Mesenchymal stem cell (in vitro differentiated cells and primary cell): ENCODE measurements around the gene RAB10. TPM values are rescaled to one million over a fixed set of nuclear protein-coding genes. Genes with fewer than 3 reads are reported as not detected.

Experiments used
- DNase-seq: peaks from one replicate; pipeline ENCODE4 v3.0.0-alpha.2; 2013
- H2AFZ ChIP-seq: one replicate; pipeline ENCODE4 v1.6.1; 2013; ENCODE audit warnings: low read depth, mild to moderate bottlenecking, control low read depth, inconsistent platforms, low read length, moderate library complexity
- H2AK5ac ChIP-seq: 2 replicates; pipeline ENCODE4 v1.6.1; 2013; ENCODE audit warnings: low read length, moderate library complexity, mild to moderate bottlenecking, inconsistent platforms; ENCODE audit not compliant: severe bottlenecking
- H2BK120ac ChIP-seq: one replicate; pipeline ENCODE4 v1.6.1; 2013; ENCODE audit warnings: low read depth, mild to moderate bottlenecking, inconsistent platforms, low read length, moderate library complexity
- H2BK12ac ChIP-seq, 2 experiments: one replicate each; pipeline ENCODE4 v1.6.1; 2013; ENCODE audit warnings: inconsistent platforms in 2 of 2, low read length in 2 of 2, mild to moderate bottlenecking in 2 of 2, moderate library complexity in 2 of 2, control low read depth in 1 of 2
- H2BK15ac ChIP-seq: one replicate; pipeline ENCODE4 v1.6.1; 2013; ENCODE audit warnings: mild to moderate bottlenecking, low read depth, inconsistent platforms; ENCODE audit not compliant: poor library complexity, severe bottlenecking
- H2BK5ac ChIP-seq: 2 replicates; pipeline ENCODE4 v1.6.1; 2013; ENCODE audit warnings: low read depth, mild to moderate bottlenecking, low read length, control low read depth, inconsistent platforms; ENCODE audit not compliant: poor library complexity, severe bottlenecking
- H3K14ac ChIP-seq, 2 experiments: one replicate each; pipeline ENCODE4 v1.6.1; 2013; ENCODE audit warnings: inconsistent platforms in 2 of 2, low read length in 2 of 2, control low read depth in 1 of 2, mild to moderate bottlenecking in 1 of 2, moderate library complexity in 1 of 2
- H3K18ac ChIP-seq, 2 experiments: one replicate each; pipeline ENCODE4 v1.6.1; 2013; ENCODE audit warnings: inconsistent platforms in 2 of 2, low read length in 2 of 2, control low read depth in 1 of 2, low read depth in 1 of 2, mild to moderate bottlenecking in 1 of 2
- H3K23ac ChIP-seq, 2 experiments: one replicate each; pipeline ENCODE4 v1.6.1; 2013; ENCODE audit warnings: inconsistent platforms in 2 of 2, low read length in 2 of 2, mild to moderate bottlenecking in 2 of 2, moderate library complexity in 2 of 2, control low read depth in 1 of 2
- H3K27ac ChIP-seq: 2 replicates; pipeline ENCODE4 v1.5.1; 2013; ENCODE audit warnings: mild to moderate bottlenecking, moderate library complexity, low read length, control low read depth, inconsistent platforms; ENCODE audit not compliant: poor library complexity, severe bottlenecking
- H3K27me3 ChIP-seq, 2 experiments: 2 replicates each; pipeline versions ENCODE4 v1.6.1 to v1.7.0; 2013; ENCODE audit warnings: low read length in 2 of 2, mild to moderate bottlenecking in 2 of 2, moderate library complexity in 2 of 2, control low read depth in 1 of 2, inconsistent platforms in 1 of 2; ENCODE audit not compliant: control insufficient read depth in 1 of 2, insufficient read depth in 1 of 2
- H3K36me3 ChIP-seq, 2 experiments: 2 replicates each; pipeline versions ENCODE4 v1.6.1 to v1.7.0; 2013; ENCODE audit warnings: low read length in 2 of 2, control low read depth in 1 of 2, inconsistent platforms in 1 of 2, low read depth in 1 of 2, mild to moderate bottlenecking in 1 of 2; ENCODE audit not compliant: insufficient read depth in 2 of 2, control insufficient read depth in 1 of 2
- H3K4ac ChIP-seq, 2 experiments: one replicate each; pipeline ENCODE4 v1.6.1; 2013; ENCODE audit warnings: inconsistent platforms in 2 of 2, low read length in 2 of 2, mild to moderate bottlenecking in 2 of 2, moderate library complexity in 2 of 2, control low read depth in 1 of 2, low read depth in 1 of 2
- H3K4me1 ChIP-seq: 2 replicates; pipeline ENCODE4 v1.6.1; 2013; ENCODE audit warnings: low read depth, low read length, control low read depth; ENCODE audit not compliant: control insufficient read depth, insufficient read depth
- H3K4me2 ChIP-seq: 2 replicates; pipeline ENCODE4 v1.6.1; 2013; ENCODE audit warnings: low read length, mild to moderate bottlenecking, inconsistent platforms; ENCODE audit not compliant: poor library complexity, severe bottlenecking
- H3K4me3 ChIP-seq, 2 experiments: 2 replicates each; pipeline versions ENCODE4 v1.5.1 to v1.7.0; 2013; ENCODE audit warnings: low read length in 2 of 2, mild to moderate bottlenecking in 2 of 2, control low read depth in 1 of 2, low read depth in 1 of 2; ENCODE audit not compliant: insufficient read depth in 1 of 2
- H3K79me1 ChIP-seq: replicated peaks from 2 replicates; pipeline ENCODE4 v1.6.1; 2013; ENCODE audit warnings: mild to moderate bottlenecking, control low read depth, low read length, inconsistent platforms; ENCODE audit not compliant: poor library complexity, severe bottlenecking
- H3K9ac ChIP-seq: 2 replicates; pipeline ENCODE4 v1.7.0; 2013; ENCODE audit warnings: mild to moderate bottlenecking, low read length, moderate library complexity
- H3K9me3 ChIP-seq: 2 replicates; pipeline ENCODE4 v1.7.0; 2013; ENCODE audit warnings: mild to moderate bottlenecking, low read length; ENCODE audit not compliant: control insufficient read depth
- H4K8ac ChIP-seq: one replicate; pipeline ENCODE4 v1.6.1; 2013; ENCODE audit warnings: inconsistent platforms, mild to moderate bottlenecking, low read length, moderate library complexity
- H4K91ac ChIP-seq: one replicate; pipeline ENCODE4 v1.6.1; 2013; ENCODE audit warnings: mild to moderate bottlenecking, low read length, inconsistent platforms
- WGBS: methylation state at CpG from one replicate; pipeline ENCODE4 v1.1.7; 2013; ENCODE audit warnings: mixed read lengths; 5-methylcytosine and 5-hydroxymethylcytosine counted together
- small RNA-seq: library from polyadenylated mRNA; stranded (forward); fragments of <200 nt; extraction: miRNeasy Mini kit (QIAGEN cat#:217004); gene quantifications from one replicate; pipeline ENCODE3, GENCODE V24; 2013; ENCODE audit warnings: low read depth

Gene RAB10

GRCh38 chr2:26185954-26186770 is 152.3 kb downstream of the RAB10 start:
- WGBS, result 89% methylated on average over 8 of the region's 16 CpGs
- peaks cover 16 to 33% of the 10 kb centered on the region in 2 experiments for H3K36me3 ChIP-seq
- H4K8ac ChIP-seq, result no peak overlapping the region
- H3K27me3 ChIP-seq, result peaks cover 3 to 20% of the 10 kb centered on the region in 2 experiments
- H3K4me3 ChIP-seq, result peak overlapping the region in 1 of 2 experiments; percentile 82
- no peak for DNase-seq
- no peak overlapping the region for H3K4ac ChIP-seq
- H3K79me1 ChIP-seq, result no peaks in the 10 kb centered on the region
- H3K14ac ChIP-seq, result no peak overlapping the region
- H2BK15ac ChIP-seq, result no peak overlapping the region
- no peak overlapping the region for H2BK5ac ChIP-seq
- no peak overlapping the region for H4K91ac ChIP-seq
- peaks cover 8% of the 10 kb centered on the region for H3K4me1 ChIP-seq
- H3K18ac ChIP-seq, result no peak overlapping the region
- no peak overlapping the region for H2BK12ac ChIP-seq
- peak overlapping the region; percentile 89 for H3K9ac ChIP-seq
- no peak overlapping the region for H2AK5ac ChIP-seq
- H3K9me3 ChIP-seq, result no peaks in the 10 kb centered on the region
- H3K27ac ChIP-seq, result no peak overlapping the region
- no peak overlapping the region for H2AFZ ChIP-seq
- H3K4me2 ChIP-seq, result no peak overlapping the region
- peak overlapping the region in 1 of 2 experiments; percentile 17 for H3K23ac ChIP-seq
- no peak overlapping the region for H2BK120ac ChIP-seq

Small RNAs within 50 kb of the gene (small RNA-seq; reads per million reads assigned to genes)
- gene RNU6-942P (not detected), gene UQCRHP2 (not detected)
